GM12878 (cell line): ENCODE measurements around the gene LAD1. TPM values are rescaled to one million over a fixed set of nuclear protein-coding genes. Genes with fewer than 3 reads are reported as not detected.

Source experiments
- ATAC-seq: fragments of 200-7000 bp; cut with Tn5 transposase; 3 replicates; pipeline ENCODE4 v1.9.1; 2020; ENCODE audit warnings: mild to moderate bottlenecking, moderate library complexity
- BruUV-seq: library from RNA; stranded (reverse); fragments of 400-500 nt; replicated peaks from 2 replicates; lab custom pipeline; 2021; lab: Mats Ljungman, UMichigan
- CTCF ChIA-PET: fragments of 300-600 bp; sonication (Branson Sonifier 250); formaldehyde crosslinking; extraction: SDS; loops from one replicate; lab custom pipeline; 2021; ENCODE audit warnings: inconsistent platforms; lab: Yijun Ruan, JAX
- POLR2A ChIA-PET: fragments of 350-600 bp; formaldehyde crosslinking; extraction: SDS; loops from one replicate; lab custom pipeline; 2021; ENCODE audit warnings: inconsistent platforms; lab: Charles Lee
- RAD21 ChIA-PET: fragments of 300-600 bp; sonication (Branson Sonifier 250); formaldehyde crosslinking; loops from one replicate; lab custom pipeline; 2023; ENCODE audit warnings: antibody characterized with exemption; ENCODE audit not compliant: unreplicated experiment; lab: Charles Lee
- SMC1A ChIA-PET: fragments of 300-600 bp; sonication (Branson Sonifier 250); formaldehyde crosslinking; loops from one replicate; lab custom pipeline; 2023; ENCODE audit not compliant: unreplicated experiment, uncharacterized antibody; lab: Charles Lee
- DNase-seq: peaks from one replicate; pipeline ENCODE4 v3.0.0-alpha.2; 2011; ENCODE audit warnings: low read depth, low spot score
- FAIRE-seq: peaks from 3 replicates; lab custom pipeline; 2011; peaks lifted over from hg19 to GRCh38; lab: Jason Lieb, UNC
- H2AFZ ChIP-seq: 2 replicates; pipeline ENCODE4 v1.6.0; 2011; ENCODE audit warnings: low read depth, low read length, control low read depth; ENCODE audit not compliant: control insufficient read depth
- H3K27ac ChIP-seq: 2 replicates; pipeline ENCODE4 v1.5.1; 2011; ENCODE audit warnings: control low read depth; ENCODE audit not compliant: control insufficient read depth, insufficient read depth
- H3K27me3 ChIP-seq, 2 experiments: replicated peaks in 1 of 2; 2 replicates each; pipeline versions ENCODE4 v1.6.0 to v1.6.1; 2011; ENCODE audit warnings: low read length in 1 of 2; ENCODE audit not compliant: control insufficient read depth in 2 of 2, insufficient read depth in 2 of 2
- H3K36me3 ChIP-seq, 2 experiments: 2 replicates each; pipeline ENCODE4 v1.5.1; 2011; ENCODE audit warnings: low read length in 1 of 2; ENCODE audit not compliant: control insufficient read depth in 2 of 2, insufficient read depth in 2 of 2
- H3K4me1 ChIP-seq: 2 replicates; pipeline ENCODE4 v1.6.1; 2011; ENCODE audit warnings: mild to moderate bottlenecking, low read length, moderate library complexity, mixed read lengths; ENCODE audit not compliant: control insufficient read depth, insufficient read depth
- H3K4me2 ChIP-seq: 2 replicates; pipeline ENCODE4 v1.6.0; 2011; ENCODE audit warnings: control low read depth; ENCODE audit not compliant: control insufficient read depth, insufficient read depth
- H3K4me3 ChIP-seq: fragments of 200-600 bp; sonication (generic); 2 replicates; pipeline ENCODE4 v1.5.1; 2016
- H3K79me2 ChIP-seq: 2 replicates; pipeline ENCODE4 v1.6.0; 2011; ENCODE audit warnings: low read length; ENCODE audit not compliant: control insufficient read depth, insufficient read depth
- H3K9ac ChIP-seq: 2 replicates; pipeline ENCODE4 v1.8.0; 2011; ENCODE audit warnings: low read length, control low read depth, mixed read lengths; ENCODE audit not compliant: control insufficient read depth, insufficient read depth
- H3K9me3 ChIP-seq: replicated peaks from 3 replicates; pipeline ENCODE4 v1.5.1; 2011; ENCODE audit warnings: mild to moderate bottlenecking, low read length; ENCODE audit not compliant: control insufficient read depth, insufficient read depth
- H4K20me1 ChIP-seq: 2 replicates; pipeline ENCODE4 v1.6.0; 2011; ENCODE audit not compliant: control insufficient read depth, insufficient read depth
- MYB ChIP-seq: fragments of 150-350 bp; IDR thresholded peaks from 2 replicates; pipeline ENCODE4 v1.6.1; 2014; ENCODE audit warnings: mild to moderate bottlenecking, low read depth, low read length, borderline replicate concordance
- PAX5 ChIP-seq: IDR thresholded peaks from 2 replicates; pipeline ENCODE4 v1.6.1; 2011; ENCODE audit warnings: low read depth, low read length, borderline replicate concordance
- WGBS: methylation state at CpG from one replicate; pipeline ENCODE4 v1.1.6; 2016; ENCODE audit warnings: low lambda C conversion rate; ENCODE audit not compliant: insufficient replicate concordance, insufficient coverage; ENCODE audit errors: missing lambda C conversion rate; 5-methylcytosine and 5-hydroxymethylcytosine counted together
- in situ Hi-C: fragments of 300-500 bp; cut with MboI; formaldehyde crosslinking; loops from 9 replicates; pipeline ENCODE4 v1.14.3; 2018; ENCODE audit warnings: mixed read lengths
- intact Hi-C: fragments of 100-400 bp; cut with micrococcal nuclease; formaldehyde crosslinking; loops from one replicate; pipeline ENCODE4 v1.14.2; 2022; ENCODE audit not compliant: unreplicated experiment
- polyA plus RNA-seq, 11 experiments: library from polyadenylated mRNA; depleted of rRNA in 4 of 11; unstranded in 6 of 11; stranded (reverse) in 5 of 11; fragments of >200 nt; fragmentation: Nextera tagmentation in 4 of 11; fragmentation: Illumina TruSeq in 1 of 11; extraction: Ambion mirVana in 4 of 11; extraction: Trizol in 1 of 11; gene quantifications; 1 replicate in 1 of 11; 2 replicates in 10 of 11; pipeline versions ENCODE4 v1.2.1 to v1.2.3, GENCODE V29; 2011 to 2016; ENCODE audit warnings: inconsistent platforms in 2 of 11, missing spikeins in 2 of 11, low read depth in 1 of 11
- total RNA-seq, 4 experiments: library from RNA; depleted of rRNA in 3 of 4; stranded (reverse); fragments of >200 nt in 3 of 4; fragmentation: Illumina TruSeq in 1 of 4; extraction: Trizol in 1 of 4; gene quantifications; 2 replicates each; pipeline versions ENCODE4 v1.2.1 to v1.2.3, GENCODE V29; 2013 to 2021
- TF ChIP-seq, protein P1 (sequence below), 3 experiments: IDR thresholded peaks in 2 of 3; conservative IDR thresholded peaks in 1 of 3; 2 replicates each; pipeline ENCODE4 v1.5.1; 2011; ENCODE audit warnings: low read depth in 3 of 3, low read length in 3 of 3, mild to moderate bottlenecking in 3 of 3, control low read depth in 2 of 3, moderate library complexity in 2 of 3, inconsistent platforms in 1 of 3, mixed read lengths in 1 of 3; ENCODE audit not compliant: control insufficient read depth in 2 of 3, insufficient read depth in 1 of 3; ENCODE audit errors: extremely low read depth in 1 of 3
- TF ChIP-seq, protein P2 (sequence below): fragments of 450-650 bp; IDR thresholded peaks from 2 replicates; pipeline ENCODE4 v1.6.1; 2017; ENCODE audit warnings: borderline replicate concordance

The LAD1 gene
- total and polyA plus RNA-seq, 10 of the 15 experiments (the other 5 are each of a cell fraction or from before 2014, with no cell fraction given): 0.05 to 0.48 (median 0.32) TPM; not detected in 3

DNA sequence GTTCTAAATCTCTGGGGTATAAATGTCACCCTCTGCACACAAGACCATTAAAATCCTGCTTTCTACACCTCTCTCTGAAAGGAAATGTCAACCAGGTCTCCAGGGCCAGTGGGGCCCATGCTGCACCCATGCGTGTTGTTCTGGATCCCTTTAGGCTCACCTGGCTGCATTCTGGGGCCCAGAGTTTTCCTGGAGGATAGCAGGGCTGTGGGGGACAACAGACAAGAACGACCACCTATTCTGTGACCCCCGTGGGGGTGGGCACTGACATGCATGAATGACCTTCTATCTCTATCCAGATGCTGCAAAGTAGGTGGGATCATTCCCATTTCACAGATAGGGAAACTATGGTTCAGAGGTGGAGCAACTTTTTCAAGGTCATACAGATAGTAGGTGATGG, 63.2 kb downstream of the LAD1 start:
- in situ Hi-C loops (no loop called here), intact Hi-C loops (no loop called here)
- no TSS peak for BruUV-seq
- H4K20me1 ChIP-seq: no peaks in the 10 kb centered on the region
- no peak overlapping the region for H2AFZ ChIP-seq
- H3K79me2 ChIP-seq: no peaks in the 10 kb centered on the region
- ChIA-PET RAD21 (no interaction called here), SMC1A (no interaction called here), CTCF (no interaction called here), POLR2A (no interaction called here)
- no peak overlapping the region for H3K9ac ChIP-seq
- WGBS: 17% methylated on average over 3 of the region's 3 CpGs
- no peak overlapping the region for H3K4me2 ChIP-seq
- peaks cover 0 to 2% of the 10 kb centered on the region in 2 experiments; a peak in 2 of 4 replicates for H3K27me3 ChIP-seq
- H3K4me3 ChIP-seq: no peak overlapping the region
- no peaks in the 10 kb centered on the region for H3K36me3 ChIP-seq
- no peaks in the 10 kb centered on the region for H3K4me1 ChIP-seq
- no peak overlapping the region for H3K27ac ChIP-seq
- H3K9me3 ChIP-seq: no peaks in the 10 kb centered on the region
- no peak for FAIRE-seq
- DNase-seq: no peak
- TF ChIP-seq, protein P1, sequence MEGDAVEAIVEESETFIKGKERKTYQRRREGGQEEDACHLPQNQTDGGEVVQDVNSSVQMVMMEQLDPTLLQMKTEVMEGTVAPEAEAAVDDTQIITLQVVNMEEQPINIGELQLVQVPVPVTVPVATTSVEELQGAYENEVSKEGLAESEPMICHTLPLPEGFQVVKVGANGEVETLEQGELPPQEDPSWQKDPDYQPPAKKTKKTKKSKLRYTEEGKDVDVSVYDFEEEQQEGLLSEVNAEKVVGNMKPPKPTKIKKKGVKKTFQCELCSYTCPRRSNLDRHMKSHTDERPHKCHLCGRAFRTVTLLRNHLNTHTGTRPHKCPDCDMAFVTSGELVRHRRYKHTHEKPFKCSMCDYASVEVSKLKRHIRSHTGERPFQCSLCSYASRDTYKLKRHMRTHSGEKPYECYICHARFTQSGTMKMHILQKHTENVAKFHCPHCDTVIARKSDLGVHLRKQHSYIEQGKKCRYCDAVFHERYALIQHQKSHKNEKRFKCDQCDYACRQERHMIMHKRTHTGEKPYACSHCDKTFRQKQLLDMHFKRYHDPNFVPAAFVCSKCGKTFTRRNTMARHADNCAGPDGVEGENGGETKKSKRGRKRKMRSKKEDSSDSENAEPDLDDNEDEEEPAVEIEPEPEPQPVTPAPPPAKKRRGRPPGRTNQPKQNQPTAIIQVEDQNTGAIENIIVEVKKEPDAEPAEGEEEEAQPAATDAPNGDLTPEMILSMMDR (IDR thresholded peaks at IDR 0.05 in 2 of 3, conservative IDR thresholded peaks at IDR 0.05 in 1 of 3; ENCODE audit: control insufficient read depth in 2 of 3, extremely low read depth in 1 of 3, insufficient read depth in 1 of 3, low read depth in 3 of 3, low read length in 3 of 3): no peak
- TF ChIP-seq MYB: no peak
- no peak for TF ChIP-seq PAX5
- TF ChIP-seq, protein P2, sequence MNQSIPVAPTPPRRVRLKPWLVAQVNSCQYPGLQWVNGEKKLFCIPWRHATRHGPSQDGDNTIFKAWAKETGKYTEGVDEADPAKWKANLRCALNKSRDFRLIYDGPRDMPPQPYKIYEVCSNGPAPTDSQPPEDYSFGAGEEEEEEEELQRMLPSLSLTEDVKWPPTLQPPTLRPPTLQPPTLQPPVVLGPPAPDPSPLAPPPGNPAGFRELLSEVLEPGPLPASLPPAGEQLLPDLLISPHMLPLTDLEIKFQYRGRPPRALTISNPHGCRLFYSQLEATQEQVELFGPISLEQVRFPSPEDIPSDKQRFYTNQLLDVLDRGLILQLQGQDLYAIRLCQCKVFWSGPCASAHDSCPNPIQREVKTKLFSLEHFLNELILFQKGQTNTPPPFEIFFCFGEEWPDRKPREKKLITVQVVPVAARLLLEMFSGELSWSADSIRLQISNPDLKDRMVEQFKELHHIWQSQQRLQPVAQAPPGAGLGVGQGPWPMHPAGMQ: no peak
- no peak for ATAC-seq
